Measurements from ENCODE around the gene MXRA8. TPM values are rescaled to one million over a fixed set of nuclear protein-coding genes. Genes with fewer than 3 reads are reported as not detected.

The MXRA8 gene
- total and polyA plus RNA-seq, 7 donors, result 7.2 to 24.3 (median 10.1) TPM

- Histone ChIP-seq H3K4me3 (no peak overlapping the region), H3K27ac (peak overlapping the region; percentile 61), H3K4me1 (peaks cover 47% of the 10 kb centered on the region), H3K36me3 (ENCODE audit: insufficient read depth in 1 of 2, low read depth in 1 of 2) (peaks cover 10 to 73% of the 10 kb centered on the region in 2 donors), H3K27me3 (ENCODE audit: insufficient read depth in 3 of 3, low read length in 2 of 3) (no peaks in the 10 kb centered on the region), H3K9me3 (no peaks in the 10 kb centered on the region)
- WGBS, 3 donors, result 76 to 85% (median 81%) methylated on average over 7 of the region's 7 CpGs
- no peak for TF ChIP-seq CTCF (IDR thresholded peaks at IDR 0.05)
- intact Hi-C loops (cut with DNase I), result loop anchor here in 1 of 2 donors (10.0 kb wide), 1 partner anchor 103 kb away; no protein-coding TSS in a partner anchor
- DNase-seq, result no peak
- ATAC-seq, result no peak
Observed at GRCh38 chr1:1401457-1402010, 43.2 kb upstream of the MXRA8 start.

- no peak for ATAC-seq
- Histone ChIP-seq H3K9me3 (no peaks in the 10 kb centered on the region), H3K27me3 (ENCODE audit: insufficient read depth in 3 of 3, low read length in 2 of 3) (no peaks in the 10 kb centered on the region), H3K4me1 (peaks cover 41% of the 10 kb centered on the region), H3K27ac (peak overlapping the region; percentile 95), H3K36me3 (ENCODE audit: insufficient read depth in 1 of 2, low read depth in 1 of 2) (peaks cover 10 to 76% of the 10 kb centered on the region in 2 donors), H3K4me3 (peak overlapping the region; percentile 97)
- DNase-seq, result no peak
- TF ChIP-seq CTCF (IDR thresholded peaks at IDR 0.05), result no peak
- 63 to 73% (median 66%) methylated on average over 22 of the region's 22 CpGs for WGBS, 3 donors
- intact Hi-C loops (cut with DNase I), result loop anchor here in 1 of 2 donors (10.0 kb wide), 1 partner anchor 104 kb away; no protein-coding TSS in a partner anchor
Observed at GRCh38 chr1:1400576-1401456, 42.5 kb upstream of the MXRA8 start.

- peaks cover 43% of the 10 kb centered on the region for H3K4me1 ChIP-seq
- H3K27ac ChIP-seq, result peak overlapping the region; percentile 95
- 2 to 3% (median 2%) methylated on average over 33 to 34 of the region's 34 CpGs for WGBS, 3 donors
- no peaks in the 10 kb centered on the region for H3K27me3 ChIP-seq (ENCODE audit: insufficient read depth in 3 of 3, low read length in 2 of 3)
- peak in 3 of 4 donors; percentile 0 to 3 (median 1) for ATAC-seq
- intact Hi-C loops (cut with DNase I), result loop anchor here in 1 of 2 donors (2.0 to 10.0 kb wide), 2 partner anchors 25 to 105 kb away; partner anchors contain the start of gene AURKAIP1
- TF ChIP-seq CTCF (IDR thresholded peaks at IDR 0.05), result no peak
- H3K4me3 ChIP-seq, result peak overlapping the region; percentile 97
- H3K36me3 ChIP-seq (ENCODE audit: insufficient read depth in 1 of 2, low read depth in 1 of 2), result peaks cover 5 to 76% of the 10 kb centered on the region in 2 donors
- H3K9me3 ChIP-seq, result no peaks in the 10 kb centered on the region
- DNase-seq, result no peak
Observed at GRCh38 chr1:1399872-1400575, 41.7 kb upstream of the MXRA8 start.

- ATAC-seq, result peak; percentile 94 to 97 (median 95)
- no peaks in the 10 kb centered on the region for H3K27me3 ChIP-seq (ENCODE audit: insufficient read depth in 3 of 3, low read length in 2 of 3)
- WGBS, 3 donors, result 0% methylated on average over 44 to 86 of the region's 86 CpGs
- H3K4me3 ChIP-seq, result peak within 1 kb of the TSS; percentile 97
- H3K9me3 ChIP-seq, result no peaks in the 10 kb centered on the region
- intact Hi-C loops (cut with DNase I), result loop anchor here in 1 of 2 donors (2.0 kb wide), 1 partner anchor 25 kb away; the partner anchor contains the start of gene AURKAIP1
- H3K4me1 ChIP-seq, result peaks cover 46% of the 10 kb centered on the region
- peak; percentile 99 to 100 for DNase-seq
- TF ChIP-seq CTCF (IDR thresholded peaks at IDR 0.05), result peak; percentile 62
- peak within 1 kb of the TSS; percentile 95 for H3K27ac ChIP-seq
- H3K36me3 ChIP-seq (ENCODE audit: insufficient read depth in 1 of 2, low read depth in 1 of 2), result peaks cover 5 to 76% of the 10 kb centered on the region in 2 donors
Observed at GRCh38 chr1:1399187-1399871, 41.0 kb upstream of the MXRA8 start, which contains the start of gene CCNL2. TSS of gene CCNL2 (minus strand) at chr1:1399335. CDS start at chr1:1399306, 29 bp downstream.

Measured in psoas muscle (tissue), 8 donors.